Measurements from ENCODE around the gene NPM3.
A peak's percentile ranks its signal among the peaks of the same experiment; 100 is the strongest.

The NPM3 gene

GRCh38 chr10:101816376-101816775, 33.1 kb upstream of the NPM3 start:
- H3K27ac ChIP-seq (replicated peaks), result peak overlapping the region; percentile 89

GRCh38 chr10:101814466-101815071, 31.3 kb upstream of the NPM3 start:
- Histone ChIP-seq H3K27me3 (ENCODE audit: insufficient read depth, poor library complexity, severe bottlenecking) (no peaks in the 10 kb centered on the region), H3K4me3 (replicated peaks; ENCODE audit: insufficient read depth, low read length) (peak overlapping the region; percentile 88; the same call in 1 of the 2 replicates), H3K27ac (replicated peaks) (no peak overlapping the region)
- TF ChIP-seq GABPA (IDR thresholded peaks at IDR 0.05; ENCODE audit: low read depth) (no peak), POLR2AphosphoS5 (IDR thresholded peaks at IDR 0.05; ENCODE audit: low read depth) (no peak), SPI1 (IDR thresholded peaks at IDR 0.05; ENCODE audit: borderline replicate concordance, low read depth) (no peak), CTCF (IDR thresholded peaks at IDR 0.05; ENCODE audit: insufficient read depth, low read length) (no peak), REST (IDR thresholded peaks at IDR 0.05; ENCODE audit: insufficient replicate concordance, low read depth) (no peak)
- DNase-seq (ENCODE audit: low read depth in 1 of 2, low spot score in 1 of 2), result no peak

More at GRCh38 chr10:101816376-101816775, 33.1 kb upstream of the NPM3 start:
- DNase-seq (ENCODE audit: low read depth in 1 of 2, low spot score in 1 of 2), result no peak
- no peaks in the 10 kb centered on the region for H3K27me3 ChIP-seq (ENCODE audit: insufficient read depth, poor library complexity, severe bottlenecking)
- H3K4me3 ChIP-seq (replicated peaks; ENCODE audit: insufficient read depth, low read length), result peak overlapping the region; percentile 88
- TF ChIP-seq CTCF (IDR thresholded peaks at IDR 0.05; ENCODE audit: insufficient read depth, low read length), result no peak
- TF ChIP-seq REST (IDR thresholded peaks at IDR 0.05; ENCODE audit: insufficient replicate concordance, low read depth), result no peak
- no peak for TF ChIP-seq SPI1 (IDR thresholded peaks at IDR 0.05; ENCODE audit: borderline replicate concordance, low read depth)
- no peak for TF ChIP-seq GABPA (IDR thresholded peaks at IDR 0.05; ENCODE audit: low read depth)
- no peak for TF ChIP-seq POLR2AphosphoS5 (IDR thresholded peaks at IDR 0.05; ENCODE audit: low read depth)

GRCh38 chr10:101812606-101813005, 29.4 kb upstream of the NPM3 start:
- no peak overlapping the region for H3K4me3 ChIP-seq (replicated peaks; ENCODE audit: insufficient read depth, low read length)
- TF ChIP-seq SPI1 (IDR thresholded peaks at IDR 0.05; ENCODE audit: borderline replicate concordance, low read depth) (no peak), REST (IDR thresholded peaks at IDR 0.05; ENCODE audit: insufficient replicate concordance, low read depth) (no peak), GABPA (IDR thresholded peaks at IDR 0.05; ENCODE audit: low read depth) (no peak), POLR2AphosphoS5 (IDR thresholded peaks at IDR 0.05; ENCODE audit: low read depth) (no peak), CTCF (IDR thresholded peaks at IDR 0.05; ENCODE audit: insufficient read depth, low read length) (no peak)
- DNase-seq (ENCODE audit: low read depth in 1 of 2, low spot score in 1 of 2), result no peak
- H3K27me3 ChIP-seq (ENCODE audit: insufficient read depth, poor library complexity, severe bottlenecking), result no peaks in the 10 kb centered on the region
- H3K27ac ChIP-seq (replicated peaks), result no peak overlapping the region
